Uterus (tissue), 4 donors: ENCODE results near the gene ARFGEF3. TPM values are rescaled to one million over a fixed set of nuclear protein-coding genes. Genes with fewer than 3 reads are reported as not detected.
"Not testable (repeated sequence)": the region's sequence is repeated elsewhere in the genome, so short reads cannot be mapped to it uniquely, and the experiment has no call there.

ENCODE experiments used
- DNase-seq, 2 donors: peaks; one replicate each; pipeline ENCODE4 v3.0.0-alpha.2; 2019 to 2020
- H3K27ac ChIP-seq, 2 donors: fragments of 200-600 bp; sonication (generic); 1 replicate in 1 of 2; 2 replicates in 1 of 2; pipeline ENCODE4 v1.5.1; 2016 to 2018
- H3K27me3 ChIP-seq, 2 donors: fragments of 200-600 bp; sonication (generic); one replicate each; pipeline ENCODE4 v1.5.1; 2018 to 2019; ENCODE audit warnings: control low read depth in 1 of 2
- H3K36me3 ChIP-seq, 2 donors: fragments of 200-600 bp; sonication (generic); one replicate each; pipeline ENCODE4 v1.5.1; 2019; ENCODE audit warnings: control low read depth in 1 of 2
- H3K4me1 ChIP-seq, 2 donors: fragments of 200-600 bp; sonication (generic); one replicate each; pipeline ENCODE4 v1.5.1; 2018 to 2019; ENCODE audit warnings: control low read depth in 1 of 2
- H3K4me3 ChIP-seq, 2 donors: fragments of 200-600 bp; sonication (generic); 1 replicate in 1 of 2; 2 replicates in 1 of 2; pipeline ENCODE4 v1.5.1; 2018 to 2019; ENCODE audit warnings: mild to moderate bottlenecking in 1 of 2
- H3K9me3 ChIP-seq, 2 donors: fragments of 200-600 bp; sonication (generic); one replicate each; pipeline ENCODE4 v1.5.1; 2019; ENCODE audit warnings: control low read depth in 1 of 2
- POLR2A ChIP-seq, 2 donors: fragments of 450-650 bp; IDR thresholded peaks; one replicate each; pipeline ENCODE4 v1.6.1; 2016; ENCODE audit warnings: antibody characterized with exemption in 2 of 2, mild to moderate bottlenecking in 1 of 2, moderate library complexity in 1 of 2
- intact Hi-C: fragments of 100-400 bp; cut with DNase I; formaldehyde crosslinking; loops from one replicate; pipeline ENCODE4 v1.15.1; 2023; ENCODE audit warnings: low total_unique reads
- total RNA-seq, 4 donors: library from RNA; depleted of rRNA in 3 of 4; stranded (reverse); fragments of >200 nt in 3 of 4; gene quantifications; one replicate each; pipeline versions ENCODE4 v1.1.0 to v1.2.4, GENCODE V29; 2014 to 2023
- TF ChIP-seq, protein P1 (sequence below), 4 experiments: fragments of 200-600 bp in 2 of 4; fragments of 450-650 bp in 2 of 4; sonication (generic) in 2 of 4; IDR thresholded peaks; one replicate each; pipeline ENCODE4 v1.5.1; 2016 to 2019; ENCODE audit warnings: antibody characterized with exemption in 4 of 4, mild to moderate bottlenecking in 2 of 4, moderate library complexity in 1 of 4
- donor health status: DM: yes; HTN: yes; CAD: no.

ARFGEF3 gene
- total RNA-seq, 4 donors from 2014 or later = 0.88 to 5.8 (median 2.4) TPM

GRCh38 chr6:138211048-138211581 lies 49.4 kb downstream of the ARFGEF3 start:
- Histone ChIP-seq H3K36me3 (no peaks in the 10 kb centered on the region), H3K9me3 (no peaks in the 10 kb centered on the region), H3K27ac (no peak overlapping the region), H3K4me1 (no peaks in the 10 kb centered on the region), H3K4me3 (no peak overlapping the region), H3K27me3 (no peaks in the 10 kb centered on the region)
- DNase-seq = no peak
- TF ChIP-seq, protein P1, sequence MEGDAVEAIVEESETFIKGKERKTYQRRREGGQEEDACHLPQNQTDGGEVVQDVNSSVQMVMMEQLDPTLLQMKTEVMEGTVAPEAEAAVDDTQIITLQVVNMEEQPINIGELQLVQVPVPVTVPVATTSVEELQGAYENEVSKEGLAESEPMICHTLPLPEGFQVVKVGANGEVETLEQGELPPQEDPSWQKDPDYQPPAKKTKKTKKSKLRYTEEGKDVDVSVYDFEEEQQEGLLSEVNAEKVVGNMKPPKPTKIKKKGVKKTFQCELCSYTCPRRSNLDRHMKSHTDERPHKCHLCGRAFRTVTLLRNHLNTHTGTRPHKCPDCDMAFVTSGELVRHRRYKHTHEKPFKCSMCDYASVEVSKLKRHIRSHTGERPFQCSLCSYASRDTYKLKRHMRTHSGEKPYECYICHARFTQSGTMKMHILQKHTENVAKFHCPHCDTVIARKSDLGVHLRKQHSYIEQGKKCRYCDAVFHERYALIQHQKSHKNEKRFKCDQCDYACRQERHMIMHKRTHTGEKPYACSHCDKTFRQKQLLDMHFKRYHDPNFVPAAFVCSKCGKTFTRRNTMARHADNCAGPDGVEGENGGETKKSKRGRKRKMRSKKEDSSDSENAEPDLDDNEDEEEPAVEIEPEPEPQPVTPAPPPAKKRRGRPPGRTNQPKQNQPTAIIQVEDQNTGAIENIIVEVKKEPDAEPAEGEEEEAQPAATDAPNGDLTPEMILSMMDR (IDR thresholded peaks at IDR 0.05) = no peak
- TF ChIP-seq POLR2A (IDR thresholded peaks at IDR 0.05) = no peak
- intact Hi-C loops = no loop called here

- no peak overlapping the region for H3K27ac ChIP-seq
- no peaks in the 10 kb centered on the region for H3K9me3 ChIP-seq
- H3K27me3 ChIP-seq = no peaks in the 10 kb centered on the region
- no peak for DNase-seq
- intact Hi-C loops = no loop called here
- H3K36me3 ChIP-seq = no peaks in the 10 kb centered on the region
- TF ChIP-seq POLR2A (IDR thresholded peaks at IDR 0.05) = no peak
- TF ChIP-seq, protein P1 (IDR thresholded peaks at IDR 0.05) = no peak
- H3K4me3 ChIP-seq = no peak overlapping the region
- H3K4me1 ChIP-seq = no peaks in the 10 kb centered on the region
Observed at GRCh38 chr6:138211601-138212000, 49.9 kb downstream of the ARFGEF3 start.

DNA sequence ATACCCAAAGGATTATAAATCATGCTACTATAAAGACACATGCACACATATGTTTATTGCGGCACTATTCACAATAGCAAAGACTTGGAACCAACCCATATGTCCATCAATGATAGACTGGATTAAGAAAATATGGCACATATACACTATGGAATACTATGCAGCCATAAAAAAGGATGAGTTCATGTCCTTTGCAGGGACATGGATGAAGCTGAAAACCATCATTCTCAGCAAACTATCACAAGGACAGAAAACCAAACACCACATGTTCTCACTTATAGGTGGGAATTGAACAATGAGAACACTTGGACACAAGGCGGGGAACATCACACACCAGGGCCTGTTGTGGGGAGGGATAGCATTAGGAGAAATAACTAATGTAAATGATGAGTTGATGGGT lies 50.8 kb downstream of the ARFGEF3 start:
- H3K9me3 ChIP-seq, DNase-seq, H3K27me3 ChIP-seq, H3K27ac ChIP-seq, H3K4me1 ChIP-seq, intact Hi-C loops, H3K4me3 ChIP-seq, H3K36me3 ChIP-seq: not testable (repeated sequence)

- TF ChIP-seq POLR2A (IDR thresholded peaks at IDR 0.05) = no peak
- TF ChIP-seq, protein P1 (IDR thresholded peaks at IDR 0.05) = no peak
- no peaks in the 10 kb centered on the region for H3K36me3 ChIP-seq
- no peaks in the 10 kb centered on the region for H3K9me3 ChIP-seq
- H3K27me3 ChIP-seq = no peaks in the 10 kb centered on the region
- H3K4me3 ChIP-seq = no peak overlapping the region
- intact Hi-C loops = no loop called here
- no peak overlapping the region for H3K27ac ChIP-seq
- no peaks in the 10 kb centered on the region for H3K4me1 ChIP-seq
- DNase-seq = no peak
Observed at GRCh38 chr6:138215093-138215782, 53.5 kb downstream of the ARFGEF3 start.

DNA sequence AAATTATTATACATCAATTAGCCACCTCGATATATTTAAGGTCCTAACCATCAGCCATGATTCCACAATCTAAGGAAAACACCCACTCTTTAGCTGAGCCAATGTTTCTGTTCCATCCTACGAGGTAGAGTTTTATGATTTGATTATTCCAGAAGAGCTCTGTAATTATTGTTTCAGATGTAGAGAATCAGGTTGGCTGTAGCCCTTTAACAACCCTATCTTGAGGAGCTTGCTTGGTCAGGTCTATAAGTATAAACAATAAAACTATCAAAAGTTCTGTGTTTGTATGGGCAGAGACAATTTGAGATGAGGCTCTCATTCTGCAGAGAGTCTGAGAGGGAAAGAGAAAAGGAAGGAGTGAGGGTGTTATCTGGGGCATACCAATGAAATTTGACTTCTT lies 56.7 kb downstream of the ARFGEF3 start, which contains the start of gene PBOV1:
TSS of gene PBOV1 (minus strand) at position 43 of the 400 bp plus-strand sequence. CDS start 96 bp downstream, outside the sequence.
- no peak for DNase-seq
- Histone ChIP-seq H3K27ac (no peak within 1 kb of the TSS), H3K4me3 (no peak within 1 kb of the TSS), H3K27me3 (no peaks in the 10 kb centered on the region), H3K36me3 (no peaks in the 10 kb centered on the region), H3K4me1 (no peaks in the 10 kb centered on the region), H3K9me3 (no peaks in the 10 kb centered on the region)
- TF ChIP-seq POLR2A (IDR thresholded peaks at IDR 0.05) = no peak
- TF ChIP-seq, protein P1 (IDR thresholded peaks at IDR 0.05) = no peak
- intact Hi-C loops = no loop called here
